ENCODE measurements around the gene LDB2. TPM values are rescaled to one million over a fixed set of nuclear protein-coding genes. Genes with fewer than 3 reads are reported as not detected.

Gene LDB2
- total RNA-seq, 4 donors from 2014 or later = 26.4 to 62.7 (median 40.7) TPM

DNA sequence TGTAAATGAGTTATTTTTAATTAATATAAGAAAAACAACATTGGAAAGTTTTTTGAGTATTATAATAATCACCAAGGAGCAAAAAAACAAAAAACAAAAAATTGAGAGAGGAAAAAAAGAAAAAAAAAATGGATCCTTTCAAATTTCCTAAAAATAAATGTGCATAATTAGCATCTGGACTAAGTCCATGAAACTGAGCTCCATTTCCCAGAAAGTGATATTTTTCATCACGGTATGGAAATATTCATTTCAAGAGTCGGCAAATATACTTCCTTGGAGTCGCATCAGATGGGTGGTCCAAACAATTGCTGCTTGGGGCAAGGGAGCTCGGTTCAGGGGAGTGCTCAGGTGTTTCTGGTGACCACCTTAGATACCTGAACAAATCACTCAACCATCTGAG lies 305.1 kb downstream of the LDB2 start:
- H3K36me3 ChIP-seq = no peaks in the 10 kb centered on the region
- no peaks in the 10 kb centered on the region for H3K9me3 ChIP-seq
- no peaks in the 10 kb centered on the region for H3K27me3 ChIP-seq
- DNase-seq (ENCODE audit: low spot score in 2 of 2) = no peak
- 64 to 74% methylated on average over 3 to 4 of the region's 4 CpGs for WGBS, 2 donors
- no peak overlapping the region for H3K27ac ChIP-seq
- TF ChIP-seq, protein P1, sequence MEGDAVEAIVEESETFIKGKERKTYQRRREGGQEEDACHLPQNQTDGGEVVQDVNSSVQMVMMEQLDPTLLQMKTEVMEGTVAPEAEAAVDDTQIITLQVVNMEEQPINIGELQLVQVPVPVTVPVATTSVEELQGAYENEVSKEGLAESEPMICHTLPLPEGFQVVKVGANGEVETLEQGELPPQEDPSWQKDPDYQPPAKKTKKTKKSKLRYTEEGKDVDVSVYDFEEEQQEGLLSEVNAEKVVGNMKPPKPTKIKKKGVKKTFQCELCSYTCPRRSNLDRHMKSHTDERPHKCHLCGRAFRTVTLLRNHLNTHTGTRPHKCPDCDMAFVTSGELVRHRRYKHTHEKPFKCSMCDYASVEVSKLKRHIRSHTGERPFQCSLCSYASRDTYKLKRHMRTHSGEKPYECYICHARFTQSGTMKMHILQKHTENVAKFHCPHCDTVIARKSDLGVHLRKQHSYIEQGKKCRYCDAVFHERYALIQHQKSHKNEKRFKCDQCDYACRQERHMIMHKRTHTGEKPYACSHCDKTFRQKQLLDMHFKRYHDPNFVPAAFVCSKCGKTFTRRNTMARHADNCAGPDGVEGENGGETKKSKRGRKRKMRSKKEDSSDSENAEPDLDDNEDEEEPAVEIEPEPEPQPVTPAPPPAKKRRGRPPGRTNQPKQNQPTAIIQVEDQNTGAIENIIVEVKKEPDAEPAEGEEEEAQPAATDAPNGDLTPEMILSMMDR (IDR thresholded peaks at IDR 0.05) = no peak
- no peak for TF ChIP-seq EP300 (IDR thresholded peaks at IDR 0.05)
- no peak for TF ChIP-seq POLR2A (IDR thresholded peaks at IDR 0.05)
- H3K4me1 ChIP-seq = peaks cover 0 to 36% (median 0%) of the 10 kb centered on the region in 4 donors
- no peak overlapping the region for H3K4me3 ChIP-seq

DNA sequence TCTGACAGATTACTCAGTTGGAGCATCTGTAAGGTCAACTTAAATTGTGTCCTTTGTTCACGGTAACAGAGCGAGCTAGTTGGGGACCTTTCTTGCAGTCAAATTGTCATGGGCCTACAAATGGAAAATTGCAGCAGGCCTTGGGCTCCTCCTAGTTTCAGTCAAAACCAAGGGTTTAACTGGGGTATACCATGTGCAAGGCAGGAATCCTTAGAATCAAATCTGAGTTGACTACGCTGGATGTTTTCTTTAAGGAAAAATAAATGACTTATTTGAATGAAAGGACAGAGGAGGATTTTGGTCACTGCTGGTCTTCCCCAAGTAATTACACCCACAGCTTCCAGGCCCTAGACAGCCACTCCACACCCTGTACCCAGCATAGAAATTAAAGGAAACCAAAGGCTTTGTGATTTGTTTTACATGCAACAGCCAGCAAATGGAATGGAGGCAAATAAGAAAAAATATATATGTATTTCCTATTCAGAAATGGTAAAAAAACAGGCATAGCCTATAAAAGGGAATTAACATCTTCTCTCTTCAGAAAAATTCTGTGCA lies 307.1 kb downstream of the LDB2 start:
- no peak overlapping the region for H3K4me3 ChIP-seq

DNA sequence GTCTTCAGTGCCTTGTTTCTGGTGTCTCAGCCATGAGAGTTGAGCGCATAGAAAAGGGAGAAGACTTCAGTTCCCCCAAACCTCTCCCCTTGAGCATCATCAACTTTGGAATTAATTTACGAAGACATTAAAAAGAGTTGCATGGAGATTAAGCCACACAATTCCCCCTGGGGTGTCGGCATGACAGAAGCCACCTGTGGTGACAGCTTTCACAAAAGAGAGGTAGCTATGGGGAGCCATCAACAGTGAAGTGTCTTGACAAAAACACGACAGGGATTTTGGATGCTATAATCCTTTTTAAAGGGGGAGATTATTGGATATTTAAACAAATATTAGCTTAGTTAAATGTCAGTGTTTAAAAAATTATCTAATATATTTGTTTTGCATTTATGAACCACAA lies 307.6 kb downstream of the LDB2 start:
- Histone ChIP-seq H3K27me3 (no peaks in the 10 kb centered on the region), H3K4me3 (no peak overlapping the region), H3K36me3 (no peaks in the 10 kb centered on the region), H3K27ac (no peak overlapping the region), H3K9me3 (no peaks in the 10 kb centered on the region), H3K4me1 (peaks cover 0 to 52% (median 0%) of the 10 kb centered on the region in 4 donors)
- TF ChIP-seq POLR2A (IDR thresholded peaks at IDR 0.05) = no peak
- TF ChIP-seq, protein P1 (IDR thresholded peaks at IDR 0.05) = no peak
- TF ChIP-seq EP300 (IDR thresholded peaks at IDR 0.05) = no peak
- no peak for DNase-seq (ENCODE audit: low spot score in 2 of 2)
- 61 to 62% methylated on average over 4 of the region's 4 CpGs for WGBS, 2 donors

More for the DNA sequence above, 307.1 kb downstream of the LDB2 start:
- no peak for DNase-seq (ENCODE audit: low spot score in 2 of 2)
- H3K9me3 ChIP-seq = no peaks in the 10 kb centered on the region
- TF ChIP-seq, protein P1 (IDR thresholded peaks at IDR 0.05) = no peak
- no peak for TF ChIP-seq EP300 (IDR thresholded peaks at IDR 0.05)
- TF ChIP-seq POLR2A (IDR thresholded peaks at IDR 0.05) = no peak
- H3K36me3 ChIP-seq = no peaks in the 10 kb centered on the region
- no peaks in the 10 kb centered on the region for H3K27me3 ChIP-seq
- 64 to 70% methylated on average over 3 of the region's 3 CpGs for WGBS, 2 donors
- H3K4me1 ChIP-seq = peaks cover 0 to 46% (median 0%) of the 10 kb centered on the region in 4 donors
- H3K27ac ChIP-seq = no peak overlapping the region

DNA sequence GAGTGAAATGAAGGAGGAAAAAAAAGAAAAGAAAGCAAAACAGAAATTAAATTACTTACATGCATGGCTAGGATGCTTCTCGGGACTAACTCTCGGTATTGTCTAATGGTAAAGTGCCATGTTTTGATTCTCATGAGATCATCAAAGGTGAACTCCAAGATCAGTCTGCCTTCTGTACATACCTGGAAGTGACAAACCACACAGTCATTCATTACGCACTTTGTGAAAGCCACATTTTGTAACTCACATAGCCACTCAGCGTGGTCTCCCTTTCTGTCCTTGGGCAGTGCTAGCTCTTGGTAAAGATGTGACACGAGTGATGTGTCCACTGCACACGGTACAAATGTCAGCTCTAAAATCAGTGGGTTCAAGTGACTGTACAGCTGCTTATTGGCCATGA lies 309.8 kb downstream of the LDB2 start:
- WGBS, 2 donors = 78 to 91% methylated on average over 6 of the region's 6 CpGs
- Histone ChIP-seq H3K4me3 (no peak overlapping the region), H3K27me3 (no peaks in the 10 kb centered on the region), H3K27ac (peak overlapping the region in 2 of 4 donors; percentile 26 to 68), H3K36me3 (no peaks in the 10 kb centered on the region), H3K4me1 (peaks cover 0 to 53% (median 0%) of the 10 kb centered on the region in 4 donors), H3K9me3 (no peaks in the 10 kb centered on the region)
- DNase-seq (ENCODE audit: low spot score in 2 of 2) = no peak
- TF ChIP-seq POLR2A (IDR thresholded peaks at IDR 0.05) (no peak), EP300 (IDR thresholded peaks at IDR 0.05) (no peak)
- TF ChIP-seq, protein P1 (IDR thresholded peaks at IDR 0.05) = no peak

DNA sequence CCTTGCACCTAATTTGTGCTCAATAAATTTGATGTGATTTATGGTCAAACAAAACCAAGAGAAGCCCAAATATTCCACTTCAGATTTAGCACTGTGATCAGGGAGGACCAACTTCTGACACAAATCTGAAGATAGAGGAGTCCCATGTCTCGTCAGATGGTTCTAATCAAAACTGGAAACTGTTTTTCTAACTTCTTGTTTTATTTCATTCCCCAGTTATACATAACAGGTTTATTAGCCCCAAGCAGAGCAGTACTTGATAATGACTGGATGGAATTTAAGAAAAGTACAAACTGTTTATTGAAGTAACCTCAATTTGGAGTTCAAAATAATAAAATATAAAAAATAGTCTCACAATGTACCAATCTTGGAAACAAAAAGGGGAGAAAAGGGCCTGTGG lies 310.3 kb downstream of the LDB2 start:
- no peak for DNase-seq (ENCODE audit: low spot score in 2 of 2)
- Histone ChIP-seq H3K27me3 (no peaks in the 10 kb centered on the region), H3K27ac (peak overlapping the region in 2 of 4 donors; percentile 26 to 68), H3K36me3 (no peaks in the 10 kb centered on the region), H3K9me3 (no peaks in the 10 kb centered on the region), H3K4me1 (peaks cover 0 to 52% (median 0%) of the 10 kb centered on the region in 4 donors), H3K4me3 (no peak overlapping the region)
- WGBS, 2 donors = 61 to 75% methylated on average over 1 of the region's 1 CpG
- TF ChIP-seq POLR2A (IDR thresholded peaks at IDR 0.05) (no peak), EP300 (IDR thresholded peaks at IDR 0.05) (peak in 1 of 2 donors; percentile 22)

Measured in tibial nerve (tissue), 4 donors.